Hepatocyte (in vitro differentiated cells): ENCODE results near the gene OR2H1. TPM values are rescaled to one million over a fixed set of nuclear protein-coding genes. Genes with fewer than 3 reads are reported as not detected.
"Not testable (repeated sequence)": the region's sequence is repeated elsewhere in the genome, so short reads cannot be mapped to it uniquely, and the experiment has no call there.

Experiments used
- DNase-seq: peaks from one replicate; pipeline ENCODE4 v3.0.0-alpha.2; 2016; ENCODE audit warnings: low spot score
- H2AFZ ChIP-seq: fragments of 200-600 bp; sonication (generic); 2 replicates; pipeline ENCODE4 v1.6.0; 2016; ENCODE audit warnings: antibody characterized with exemption, mild to moderate bottlenecking
- H3K27ac ChIP-seq: fragments of 200-600 bp; sonication (generic); 2 replicates; pipeline ENCODE4 v1.5.1; 2016; ENCODE audit warnings: mild to moderate bottlenecking
- H3K27me3 ChIP-seq: fragments of 200-600 bp; sonication (generic); 2 replicates; pipeline ENCODE4 v1.6.1; 2016
- H3K36me3 ChIP-seq: fragments of 200-600 bp; sonication (generic); replicated peaks from 2 replicates; pipeline ENCODE4 v1.5.1; 2016; ENCODE audit warnings: low read depth; ENCODE audit not compliant: insufficient read depth
- H3K4me1 ChIP-seq: fragments of 200-600 bp; sonication (generic); 2 replicates; pipeline ENCODE4 v1.5.1; 2016; ENCODE audit warnings: mild to moderate bottlenecking, moderate library complexity; ENCODE audit not compliant: insufficient read depth
- H3K4me2 ChIP-seq: fragments of 200-600 bp; sonication (generic); 2 replicates; pipeline ENCODE4 v1.6.0; 2016
- H3K4me3 ChIP-seq: fragments of 200-600 bp; sonication (generic); 2 replicates; pipeline ENCODE4 v1.5.1; 2016; ENCODE audit warnings: mild to moderate bottlenecking
- H3K79me2 ChIP-seq: fragments of 200-600 bp; sonication (generic); 2 replicates; pipeline ENCODE4 v1.6.0; 2017; ENCODE audit warnings: mild to moderate bottlenecking
- H3K9me2 ChIP-seq: fragments of 200-600 bp; sonication (generic); replicated peaks from 2 replicates; pipeline ENCODE4 v1.6.0; 2017; ENCODE audit warnings: mild to moderate bottlenecking; ENCODE audit not compliant: insufficient read depth
- H3K9me3 ChIP-seq: fragments of 200-600 bp; sonication (generic); 2 replicates; pipeline ENCODE4 v1.5.1; 2016; ENCODE audit warnings: low read depth, mild to moderate bottlenecking
- H4K20me1 ChIP-seq: fragments of 200-600 bp; sonication (generic); 2 replicates; pipeline ENCODE4 v1.6.0; 2016; ENCODE audit warnings: mild to moderate bottlenecking; ENCODE audit not compliant: insufficient read depth, poor library complexity, severe bottlenecking
- EZH2 ChIP-seq: fragments of 200-600 bp; sonication (generic); IDR thresholded peaks from 2 replicates; pipeline ENCODE4 v1.6.1; 2016; ENCODE audit warnings: antibody characterized with exemption, mild to moderate bottlenecking, borderline replicate concordance
- EZH2phosphoT487 ChIP-seq: fragments of 200-600 bp; sonication (generic); IDR thresholded peaks from one replicate; pipeline ENCODE4 v1.6.1; 2018; ENCODE audit warnings: antibody characterized with exemption, mild to moderate bottlenecking, low read depth, moderate library complexity; ENCODE audit not compliant: unreplicated experiment, severe bottlenecking
- WGBS: methylation state at CpG from one replicate; pipeline ENCODE4 v1.1.6; 2016; ENCODE audit warnings: low lambda C conversion rate; ENCODE audit errors: missing lambda C conversion rate; 5-methylcytosine and 5-hydroxymethylcytosine counted together
- polyA plus RNA-seq: library from polyadenylated mRNA; unstranded; fragments of >200 nt; fragmentation: Nextera tagmentation; extraction: Ambion mirVana; gene quantifications from 2 replicates; pipeline ENCODE4 v1.2.1, GENCODE V29; 2016
- total RNA-seq: library from RNA; depleted of rRNA; stranded (reverse); fragments of >200 nt; gene quantifications from 2 replicates; pipeline ENCODE4 v1.2.3, GENCODE V29; 2014
- TF ChIP-seq, protein P1 (sequence below): fragments of 200-600 bp; sonication (generic); IDR thresholded peaks from 2 replicates; pipeline ENCODE4 v1.5.1; 2016; ENCODE audit warnings: antibody characterized with exemption, mild to moderate bottlenecking; ENCODE audit not compliant: poor library complexity

OR2H1 gene
- total and polyA plus RNA-seq, 2 experiments from 2014 or later, result not detected

DNA sequence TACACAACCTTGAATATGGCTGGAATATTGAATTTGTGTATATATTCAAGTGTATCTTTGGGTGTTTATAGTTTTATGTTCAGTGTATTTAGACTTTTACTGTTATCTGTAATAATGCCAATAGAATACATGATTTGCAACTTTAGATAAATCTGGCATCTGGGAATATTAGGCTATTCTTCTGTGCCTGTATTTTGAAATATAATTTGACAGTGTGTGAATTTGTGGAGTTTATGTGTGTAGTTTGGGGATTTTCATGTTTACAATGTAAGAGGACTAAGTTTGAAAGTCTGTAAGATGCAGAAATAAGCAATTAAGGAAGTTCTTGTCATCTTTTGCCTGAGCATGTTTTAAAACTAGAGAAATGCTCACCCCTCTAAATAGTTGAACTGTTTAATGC, 17.9 kb upstream of the OR2H1 start, which contains the start of gene OR10C1:
Gene OR10C1, plus strand, starts transcription at position 301 of the 400 bp plus-strand sequence. CDS start 710 bp downstream, outside the sequence.
- no peaks in the 10 kb centered on the region for H3K4me1 ChIP-seq
- H3K4me2 ChIP-seq, result no peak within 1 kb of the TSS
- H3K27ac ChIP-seq, result no peak within 1 kb of the TSS
- no peaks in the 10 kb centered on the region for H3K36me3 ChIP-seq
- TF ChIP-seq EZH2, result no peak
- no peak for TF ChIP-seq EZH2phosphoT487
- TF ChIP-seq, protein P1, sequence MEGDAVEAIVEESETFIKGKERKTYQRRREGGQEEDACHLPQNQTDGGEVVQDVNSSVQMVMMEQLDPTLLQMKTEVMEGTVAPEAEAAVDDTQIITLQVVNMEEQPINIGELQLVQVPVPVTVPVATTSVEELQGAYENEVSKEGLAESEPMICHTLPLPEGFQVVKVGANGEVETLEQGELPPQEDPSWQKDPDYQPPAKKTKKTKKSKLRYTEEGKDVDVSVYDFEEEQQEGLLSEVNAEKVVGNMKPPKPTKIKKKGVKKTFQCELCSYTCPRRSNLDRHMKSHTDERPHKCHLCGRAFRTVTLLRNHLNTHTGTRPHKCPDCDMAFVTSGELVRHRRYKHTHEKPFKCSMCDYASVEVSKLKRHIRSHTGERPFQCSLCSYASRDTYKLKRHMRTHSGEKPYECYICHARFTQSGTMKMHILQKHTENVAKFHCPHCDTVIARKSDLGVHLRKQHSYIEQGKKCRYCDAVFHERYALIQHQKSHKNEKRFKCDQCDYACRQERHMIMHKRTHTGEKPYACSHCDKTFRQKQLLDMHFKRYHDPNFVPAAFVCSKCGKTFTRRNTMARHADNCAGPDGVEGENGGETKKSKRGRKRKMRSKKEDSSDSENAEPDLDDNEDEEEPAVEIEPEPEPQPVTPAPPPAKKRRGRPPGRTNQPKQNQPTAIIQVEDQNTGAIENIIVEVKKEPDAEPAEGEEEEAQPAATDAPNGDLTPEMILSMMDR, result no peak
- H4K20me1 ChIP-seq, result no peaks in the 10 kb centered on the region
- DNase-seq, result no peak
- no peak within 1 kb of the TSS for H3K4me3 ChIP-seq
- H3K79me2 ChIP-seq, result no peaks in the 10 kb centered on the region
- no peak within 1 kb of the TSS for H2AFZ ChIP-seq
- no peaks in the 10 kb centered on the region for H3K9me3 ChIP-seq
- H3K9me2 ChIP-seq, result no peaks in the 10 kb centered on the region
- H3K27me3 ChIP-seq, result peaks cover 5% of the 10 kb centered on the region

DNA sequence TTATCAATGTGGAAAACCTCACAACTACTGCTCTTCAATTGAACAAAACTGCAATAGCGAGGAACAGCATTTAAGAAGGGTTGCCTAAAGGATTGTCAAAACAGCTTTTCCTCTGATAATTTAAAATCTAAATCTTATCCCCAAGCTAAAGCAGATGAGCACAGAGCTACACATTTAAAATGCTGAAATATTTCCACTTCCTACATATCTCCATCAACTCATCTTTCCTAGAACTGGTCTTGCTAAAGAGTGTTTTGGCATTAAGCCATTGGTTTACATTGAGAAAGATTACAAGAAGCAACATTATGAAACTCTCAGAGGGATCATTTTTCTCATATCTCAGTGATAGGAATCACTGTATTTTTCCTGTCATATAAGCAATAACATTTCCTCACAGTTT, 14.2 kb upstream of the OR2H1 start:
- Histone ChIP-seq H3K9me2 (no peaks in the 10 kb centered on the region), H3K79me2 (no peaks in the 10 kb centered on the region), H2AFZ (no peak overlapping the region), H3K27ac (no peak overlapping the region), H3K4me3 (no peak overlapping the region), H3K36me3 (no peaks in the 10 kb centered on the region), H3K4me1 (no peaks in the 10 kb centered on the region), H3K27me3 (no peaks in the 10 kb centered on the region), H4K20me1 (no peaks in the 10 kb centered on the region), H3K9me3 (no peaks in the 10 kb centered on the region), H3K4me2 (no peak overlapping the region)
- DNase-seq, result no peak
- TF ChIP-seq EZH2 (no peak), EZH2phosphoT487 (no peak)
- TF ChIP-seq, protein P1, result no peak
- 92% methylated on average over 1 of the region's 1 CpG for WGBS

DNA sequence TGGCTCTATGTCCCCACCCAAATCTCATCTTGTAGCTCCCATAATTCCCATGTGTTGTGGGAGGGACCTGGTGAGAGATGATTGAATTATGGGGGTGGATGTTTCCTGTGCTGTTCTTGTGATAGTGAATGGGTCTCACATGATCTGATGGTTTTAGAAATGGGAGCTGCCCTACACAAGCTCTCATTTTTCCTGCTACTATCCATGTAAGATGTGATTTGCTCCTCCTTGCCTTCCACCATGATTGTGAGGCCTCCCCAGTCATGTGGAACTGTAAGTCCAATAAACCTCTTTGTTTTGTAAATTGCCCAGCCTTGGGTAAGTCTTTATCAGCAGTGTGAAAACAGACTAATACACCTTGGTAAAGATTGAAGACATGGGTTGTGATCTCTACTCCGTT, 12.9 kb upstream of the OR2H1 start:
- WGBS, result 92% methylated on average over 1 of the region's 1 CpG
- not testable (repeated sequence) for H3K4me3 ChIP-seq, H3K4me1 ChIP-seq, H2AFZ ChIP-seq, H3K27me3 ChIP-seq, H4K20me1 ChIP-seq, DNase-seq, H3K9me2 ChIP-seq, H3K27ac ChIP-seq, H3K4me2 ChIP-seq, H3K79me2 ChIP-seq, H3K9me3 ChIP-seq, H3K36me3 ChIP-seq

DNA sequence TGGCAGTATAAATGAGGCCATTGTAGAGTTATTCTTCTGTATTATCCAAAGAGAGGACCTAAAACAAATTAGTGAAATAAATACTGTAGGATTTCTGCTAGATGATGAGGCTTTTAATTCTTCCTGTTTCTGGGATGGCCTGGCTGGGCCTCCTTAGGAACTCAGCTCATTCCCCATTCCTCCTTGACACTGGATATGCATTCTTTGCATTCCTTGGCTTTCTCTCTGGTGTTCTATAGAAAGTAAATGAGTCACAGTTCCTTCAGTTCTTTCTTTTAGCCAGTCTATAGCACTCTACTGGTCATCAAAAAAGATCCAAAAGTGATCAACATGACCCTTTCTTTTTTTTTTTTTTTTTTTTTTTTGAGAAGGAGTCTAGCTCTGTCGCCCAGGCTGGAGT, 9.3 kb upstream of the OR2H1 start:
- Histone ChIP-seq H3K27ac (no peak overlapping the region), H3K9me3 (no peaks in the 10 kb centered on the region), H3K9me2 (no peaks in the 10 kb centered on the region), H3K4me1 (no peaks in the 10 kb centered on the region), H3K36me3 (no peaks in the 10 kb centered on the region), H3K4me3 (no peak overlapping the region), H2AFZ (no peak overlapping the region), H3K27me3 (no peaks in the 10 kb centered on the region), H3K79me2 (no peaks in the 10 kb centered on the region), H4K20me1 (no peaks in the 10 kb centered on the region), H3K4me2 (no peak overlapping the region)
- no peak for DNase-seq
- TF ChIP-seq EZH2 (no peak), EZH2phosphoT487 (no peak)
- TF ChIP-seq, protein P1, result no peak
- 100% methylated on average over 1 of the region's 1 CpG for WGBS
